GM12875 (cell line): ENCODE results near the gene MYT1.

Experiments
- H3K4me3 ChIP-seq: one replicate; pipeline ENCODE4 v1.5.1; 2011; ENCODE audit warnings: low read depth, low read length, control low read depth
- TF ChIP-seq, protein P1 (sequence below): IDR thresholded peaks from 2 replicates; pipeline ENCODE4 v1.5.1; 2011; ENCODE audit warnings: low read depth, mild to moderate bottlenecking, control low read depth, inconsistent platforms, low read length, moderate library complexity, borderline replicate concordance; ENCODE audit not compliant: insufficient read depth

Gene MYT1

DNA sequence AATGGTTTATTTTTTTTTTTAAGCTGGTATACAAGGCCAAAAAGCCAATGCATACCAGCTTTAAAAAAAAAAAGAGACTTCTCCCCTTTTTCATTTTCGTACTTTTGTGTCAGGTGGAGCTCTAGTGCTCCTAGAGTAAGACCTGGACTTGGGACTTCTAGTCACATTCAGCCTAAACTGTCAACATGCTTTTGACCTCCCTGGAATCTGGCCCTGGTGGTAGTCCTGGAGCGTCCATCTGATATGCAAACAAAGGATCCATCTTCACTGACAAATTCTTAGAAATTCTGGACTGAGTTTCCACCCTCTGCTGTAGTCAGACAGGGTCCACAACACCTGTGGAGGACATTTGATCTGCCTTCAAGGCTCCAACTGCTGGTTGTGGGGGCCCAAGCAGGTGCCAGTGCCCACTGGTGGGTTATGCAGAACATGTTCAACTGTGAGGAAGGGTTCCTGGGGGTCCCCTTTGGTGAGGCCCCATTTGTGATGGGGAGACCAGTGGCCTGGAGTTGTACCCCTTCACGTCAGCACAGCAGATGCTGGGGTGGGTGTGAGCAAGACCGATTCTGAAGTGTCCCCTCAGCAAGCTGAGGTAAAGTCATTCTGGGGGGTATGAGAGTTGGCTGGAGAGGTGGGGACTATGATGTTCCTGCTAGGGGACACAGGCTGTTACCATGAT is 78.7 kb downstream of the MYT1 start:
- TF ChIP-seq, protein P1, sequence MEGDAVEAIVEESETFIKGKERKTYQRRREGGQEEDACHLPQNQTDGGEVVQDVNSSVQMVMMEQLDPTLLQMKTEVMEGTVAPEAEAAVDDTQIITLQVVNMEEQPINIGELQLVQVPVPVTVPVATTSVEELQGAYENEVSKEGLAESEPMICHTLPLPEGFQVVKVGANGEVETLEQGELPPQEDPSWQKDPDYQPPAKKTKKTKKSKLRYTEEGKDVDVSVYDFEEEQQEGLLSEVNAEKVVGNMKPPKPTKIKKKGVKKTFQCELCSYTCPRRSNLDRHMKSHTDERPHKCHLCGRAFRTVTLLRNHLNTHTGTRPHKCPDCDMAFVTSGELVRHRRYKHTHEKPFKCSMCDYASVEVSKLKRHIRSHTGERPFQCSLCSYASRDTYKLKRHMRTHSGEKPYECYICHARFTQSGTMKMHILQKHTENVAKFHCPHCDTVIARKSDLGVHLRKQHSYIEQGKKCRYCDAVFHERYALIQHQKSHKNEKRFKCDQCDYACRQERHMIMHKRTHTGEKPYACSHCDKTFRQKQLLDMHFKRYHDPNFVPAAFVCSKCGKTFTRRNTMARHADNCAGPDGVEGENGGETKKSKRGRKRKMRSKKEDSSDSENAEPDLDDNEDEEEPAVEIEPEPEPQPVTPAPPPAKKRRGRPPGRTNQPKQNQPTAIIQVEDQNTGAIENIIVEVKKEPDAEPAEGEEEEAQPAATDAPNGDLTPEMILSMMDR = no peak

DNA sequence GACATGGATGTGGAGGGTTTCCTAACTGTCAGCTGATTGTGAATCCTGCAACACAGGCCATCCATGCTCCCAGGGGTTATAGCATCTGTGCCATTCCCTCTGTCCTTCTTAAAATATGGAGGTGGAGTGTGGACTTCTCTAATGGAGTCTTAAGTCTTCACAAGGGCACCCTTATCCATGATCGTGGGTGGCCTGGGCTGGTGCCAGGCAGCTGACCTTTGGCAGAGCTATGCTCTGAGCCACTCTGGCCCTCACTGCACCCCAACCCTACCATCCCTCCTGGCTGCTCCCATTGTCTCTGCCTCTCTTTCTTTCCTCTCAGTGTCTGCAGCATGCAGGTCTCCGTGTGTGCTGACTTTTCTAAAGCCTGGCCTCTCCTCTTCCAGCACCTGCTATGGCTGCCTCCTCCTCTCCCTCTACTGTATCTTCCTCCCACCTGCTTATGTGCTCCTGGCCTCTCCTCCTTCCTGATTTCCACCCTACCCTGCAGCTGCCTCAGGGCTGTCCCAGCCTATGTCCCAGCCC is 80.1 kb downstream of the MYT1 start:
- TF ChIP-seq, protein P1 = no peak
- no peak overlapping the region for H3K4me3 ChIP-seq

More for the DNA sequence above, 78.7 kb downstream of the MYT1 start:
- no peak overlapping the region for H3K4me3 ChIP-seq

DNA sequence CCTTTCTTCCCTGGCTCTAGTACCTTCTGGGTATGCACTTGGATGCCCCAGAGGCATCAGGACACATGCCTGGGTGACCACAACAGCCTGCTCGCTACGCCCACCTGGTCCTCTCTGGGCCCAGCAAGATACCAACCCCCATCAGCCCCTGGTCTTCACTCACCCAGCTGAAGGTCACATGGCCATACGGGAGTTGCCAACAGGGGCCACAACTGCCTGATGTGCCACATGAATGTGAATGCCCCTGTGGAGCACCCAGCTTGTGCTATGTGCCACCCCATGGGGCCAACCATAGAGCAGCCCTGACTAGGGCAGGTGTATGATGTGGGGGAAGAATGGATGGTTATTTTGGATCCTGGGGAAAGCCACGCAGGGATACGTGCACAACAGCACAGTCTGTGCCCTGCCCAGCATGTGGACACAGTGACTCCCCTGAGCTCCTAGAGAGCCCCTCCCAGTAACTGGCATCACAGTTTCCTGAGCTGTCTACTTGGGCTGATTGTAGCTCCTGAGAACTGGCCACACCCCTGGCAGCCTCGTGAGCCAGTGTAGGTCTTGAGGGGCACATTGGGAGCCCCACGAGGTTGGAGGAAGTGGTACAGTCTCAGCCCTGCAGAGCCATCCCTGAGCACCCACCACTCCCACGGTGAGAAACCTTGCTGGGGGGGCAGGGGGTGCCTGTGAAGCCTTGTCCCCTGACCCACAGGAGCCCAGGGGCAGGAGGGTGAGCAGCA is 80.8 kb downstream of the MYT1 start:
- TF ChIP-seq, protein P1 = no peak
- no peak overlapping the region for H3K4me3 ChIP-seq

DNA sequence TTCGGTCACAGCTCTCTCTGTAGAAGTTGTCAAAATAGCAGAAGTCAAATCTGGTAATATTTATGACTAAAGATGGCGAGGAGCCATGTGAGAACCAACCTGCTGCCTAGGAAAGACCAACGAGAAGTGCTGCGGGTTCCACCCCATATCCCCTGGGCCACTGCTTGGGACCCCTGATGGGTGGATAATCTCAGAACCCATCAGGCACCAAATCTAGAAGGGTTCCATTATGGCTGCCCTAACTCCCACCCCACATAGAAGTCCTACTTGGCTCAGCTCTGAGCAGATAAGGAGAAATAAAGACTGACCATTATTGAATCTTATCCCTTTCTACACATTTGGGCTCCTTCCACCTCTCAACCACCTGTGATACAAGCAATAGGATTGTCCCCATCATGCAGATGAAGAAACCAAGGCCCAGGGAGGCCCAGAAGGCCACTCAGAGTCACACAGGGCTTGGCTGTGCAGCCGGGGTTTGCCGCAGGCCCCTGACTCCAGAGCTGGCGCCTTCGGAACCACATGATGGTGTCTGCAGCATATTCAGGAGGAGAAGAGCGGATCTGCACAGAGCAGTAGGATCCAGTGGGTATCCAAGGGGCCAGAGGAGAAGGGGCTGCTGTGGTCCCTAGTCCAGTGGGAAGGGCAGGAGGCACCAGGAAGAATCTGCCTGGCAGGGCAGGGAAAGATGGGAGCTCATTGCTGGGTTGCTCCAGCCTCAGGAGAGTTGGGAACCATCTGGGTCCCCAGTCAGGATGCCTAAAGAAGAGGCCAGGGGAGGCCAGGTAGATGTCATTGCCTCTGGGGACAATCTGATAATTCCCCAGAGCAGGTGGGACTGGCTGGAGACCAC is 81.7 kb downstream of the MYT1 start:
- no peak overlapping the region for H3K4me3 ChIP-seq
- TF ChIP-seq, protein P1 = no peak

DNA sequence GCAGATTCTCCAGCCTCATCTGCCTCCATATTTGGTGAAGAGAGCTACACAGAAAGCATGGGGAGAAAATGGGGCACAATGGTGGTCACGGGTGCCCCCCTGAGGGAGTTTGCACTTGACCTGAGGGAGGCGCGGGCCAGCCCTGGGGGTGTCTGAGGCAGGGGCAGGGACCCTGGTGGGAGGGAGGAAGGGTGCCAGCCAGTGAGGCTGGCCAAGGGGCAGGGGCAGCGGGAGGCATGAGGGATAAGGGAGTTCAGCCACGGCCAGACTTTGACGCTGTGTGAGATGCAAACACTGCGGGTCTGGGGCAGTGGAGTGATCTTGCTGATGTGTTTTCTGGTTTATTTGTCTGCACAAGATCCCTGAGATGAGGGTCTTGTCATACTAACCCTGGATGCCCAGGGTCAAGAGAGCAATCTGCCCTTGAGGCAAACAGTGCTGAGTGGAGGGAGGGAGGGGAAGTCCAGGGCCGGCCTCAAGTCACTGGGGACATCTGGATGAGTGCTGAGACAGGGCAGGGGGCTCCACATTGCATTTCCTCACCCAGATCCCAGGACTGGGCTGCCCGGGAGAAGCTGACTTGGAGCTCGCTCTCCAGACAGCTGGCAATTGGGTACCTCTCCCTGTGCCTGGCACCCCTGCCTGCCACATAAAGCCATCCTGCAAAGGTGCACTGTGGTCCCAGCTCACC is 82.5 kb downstream of the MYT1 start:
- TF ChIP-seq, protein P1 = no peak

DNA sequence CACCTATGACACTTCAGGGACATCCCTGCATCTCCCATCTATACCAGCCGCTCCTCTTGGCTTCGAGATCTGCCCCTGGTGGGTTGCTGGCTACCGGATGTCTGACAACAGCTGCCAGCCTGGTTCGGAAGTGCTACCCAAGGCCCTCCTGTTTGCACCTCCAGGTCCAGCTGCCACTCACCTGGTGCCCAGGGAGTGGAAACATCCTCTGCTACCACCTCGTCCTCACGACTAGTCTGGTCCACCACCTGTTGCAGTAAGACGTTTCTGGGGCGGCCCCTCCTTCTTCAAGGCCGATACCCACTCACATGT is 83.0 kb downstream of the MYT1 start:
- TF ChIP-seq, protein P1 = no peak

More for the DNA sequence above, 82.5 kb downstream of the MYT1 start:
- no peak overlapping the region for H3K4me3 ChIP-seq

More for the DNA sequence above, 83.0 kb downstream of the MYT1 start:
- H3K4me3 ChIP-seq = no peak overlapping the region
